ENCODE results near the gene BLOC1S5. TPM values are rescaled to one million over a fixed set of nuclear protein-coding genes. Genes with fewer than 3 reads are reported as not detected.
A peak's percentile ranks its signal among the peaks of the same experiment; 100 is the strongest.

BLOC1S5 gene
- total and polyA plus RNA-seq, 7 donors: 5.6 to 17.7 (median 7.6) TPM

GRCh38 chr6:8102122-8102958, 38.2 kb upstream of the BLOC1S5 start, which contains the start of gene EEF1E1:
TSS of gene EEF1E1 (minus strand) at chr6:8102548. CDS start at chr6:8102521, 27 bp downstream.
- intact Hi-C loops (cut with DNase I): loop anchor here in 1 of 2 donors (5.0 to 10.0 kb wide), 2 partner anchors 35 to 332 kb away; partner anchors contain the start of gene SLC35B3

GRCh38 chr6:8100159-8100854, 36.1 kb upstream of the BLOC1S5 start:
- Histone ChIP-seq H3K27me3 (ENCODE audit: insufficient read depth in 3 of 3, low read length in 2 of 3) (no peaks in the 10 kb centered on the region), H3K27ac (no peak overlapping the region), H3K36me3 (ENCODE audit: insufficient read depth in 1 of 2, low read depth in 1 of 2) (peaks cover 0 to 19% of the 10 kb centered on the region in 2 donors), H3K9me3 (no peaks in the 10 kb centered on the region), H3K4me3 (no peak overlapping the region), H3K4me1 (no peaks in the 10 kb centered on the region)
- 94 to 95% (median 94%) methylated on average over 8 of the region's 8 CpGs for WGBS, 3 donors
- ATAC-seq (no peak), DNase-seq (no peak)
- TF ChIP-seq, protein P1, sequence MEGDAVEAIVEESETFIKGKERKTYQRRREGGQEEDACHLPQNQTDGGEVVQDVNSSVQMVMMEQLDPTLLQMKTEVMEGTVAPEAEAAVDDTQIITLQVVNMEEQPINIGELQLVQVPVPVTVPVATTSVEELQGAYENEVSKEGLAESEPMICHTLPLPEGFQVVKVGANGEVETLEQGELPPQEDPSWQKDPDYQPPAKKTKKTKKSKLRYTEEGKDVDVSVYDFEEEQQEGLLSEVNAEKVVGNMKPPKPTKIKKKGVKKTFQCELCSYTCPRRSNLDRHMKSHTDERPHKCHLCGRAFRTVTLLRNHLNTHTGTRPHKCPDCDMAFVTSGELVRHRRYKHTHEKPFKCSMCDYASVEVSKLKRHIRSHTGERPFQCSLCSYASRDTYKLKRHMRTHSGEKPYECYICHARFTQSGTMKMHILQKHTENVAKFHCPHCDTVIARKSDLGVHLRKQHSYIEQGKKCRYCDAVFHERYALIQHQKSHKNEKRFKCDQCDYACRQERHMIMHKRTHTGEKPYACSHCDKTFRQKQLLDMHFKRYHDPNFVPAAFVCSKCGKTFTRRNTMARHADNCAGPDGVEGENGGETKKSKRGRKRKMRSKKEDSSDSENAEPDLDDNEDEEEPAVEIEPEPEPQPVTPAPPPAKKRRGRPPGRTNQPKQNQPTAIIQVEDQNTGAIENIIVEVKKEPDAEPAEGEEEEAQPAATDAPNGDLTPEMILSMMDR (IDR thresholded peaks at IDR 0.05): no peak
- intact Hi-C loops (cut with DNase I): loop anchor here in 1 of 2 donors (5.0 to 10.0 kb wide), 2 partner anchors 33 to 334 kb away; partner anchors contain the start of gene SLC35B3

More at GRCh38 chr6:8102122-8102958, 38.2 kb upstream of the BLOC1S5 start, which contains the start of gene EEF1E1:
- Histone ChIP-seq H3K27ac (peak within 1 kb of the TSS; percentile 80), H3K27me3 (ENCODE audit: insufficient read depth in 3 of 3, low read length in 2 of 3) (peaks cover 0 to 11% (median 2%) of the 10 kb centered on the region in 3 donors), H3K4me3 (peak within 1 kb of the TSS; percentile 98), H3K36me3 (ENCODE audit: insufficient read depth in 1 of 2, low read depth in 1 of 2) (no peaks in the 10 kb centered on the region), H3K4me1 (no peaks in the 10 kb centered on the region), H3K9me3 (no peaks in the 10 kb centered on the region)
- 1% methylated on average over 33 to 43 of the region's 43 CpGs for WGBS, 3 donors
- TF ChIP-seq, protein P1 (IDR thresholded peaks at IDR 0.05): no peak
- ATAC-seq: peak; percentile 100
- DNase-seq: peak; percentile 91 to 95

DNA sequence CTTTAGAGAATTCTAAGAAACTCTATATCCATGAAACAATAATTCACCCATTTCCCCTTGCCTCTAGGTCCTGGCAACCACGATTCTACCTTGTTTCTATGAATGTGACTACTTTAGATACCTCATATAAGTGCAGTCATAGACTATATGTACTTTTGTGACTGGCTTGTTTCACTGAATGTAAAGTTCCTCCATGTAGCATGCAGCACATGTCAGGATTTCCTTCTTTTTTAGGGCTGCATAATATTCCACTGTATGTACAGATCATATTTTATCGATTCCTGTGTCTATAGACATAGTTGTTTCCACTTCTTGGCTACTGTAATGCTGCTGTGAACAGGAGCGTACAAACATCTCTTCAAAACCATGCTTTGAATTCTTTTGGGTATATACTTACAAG, 26.5 kb upstream of the BLOC1S5 start:
- no peak for ATAC-seq
- no peak overlapping the region for H3K4me3 ChIP-seq
- intact Hi-C loops (cut with DNase I): no loop called here
- no peak for DNase-seq
- H3K4me1 ChIP-seq: no peaks in the 10 kb centered on the region
- H3K27me3 ChIP-seq (ENCODE audit: insufficient read depth in 3 of 3, low read length in 2 of 3): no peaks in the 10 kb centered on the region
- WGBS, 3 donors: 93 to 98% (median 96%) methylated on average over 3 of the region's 3 CpGs
- no peaks in the 10 kb centered on the region for H3K9me3 ChIP-seq
- TF ChIP-seq, protein P1 (IDR thresholded peaks at IDR 0.05): no peak
- no peak overlapping the region for H3K27ac ChIP-seq
- H3K36me3 ChIP-seq (ENCODE audit: insufficient read depth in 1 of 2, low read depth in 1 of 2): peaks cover 6 to 57% of the 10 kb centered on the region in 2 donors

- WGBS, 3 donors: 97 to 100% (median 98%) methylated on average over 2 of the region's 2 CpGs
- peaks cover 6 to 41% of the 10 kb centered on the region in 2 donors for H3K36me3 ChIP-seq (ENCODE audit: insufficient read depth in 1 of 2, low read depth in 1 of 2)
Observed at GRCh38 chr6:8088886-8089285, 24.7 kb upstream of the BLOC1S5 start.

More at GRCh38 chr6:8088886-8089285, 24.7 kb upstream of the BLOC1S5 start:
- intact Hi-C loops (cut with DNase I): no loop called here
- Histone ChIP-seq H3K4me1 (peaks cover 9% of the 10 kb centered on the region), H3K4me3 (no peak overlapping the region), H3K27me3 (ENCODE audit: insufficient read depth in 3 of 3, low read length in 2 of 3) (no peaks in the 10 kb centered on the region), H3K27ac (no peak overlapping the region), H3K9me3 (no peaks in the 10 kb centered on the region)
- no peak for DNase-seq
- ATAC-seq: no peak
- TF ChIP-seq, protein P1 (IDR thresholded peaks at IDR 0.05): no peak

Data from psoas muscle (tissue), 8 donors.